HG03060 (cell line): Measurements from ENCODE around the gene KCNN3.
"Not testable (repeated sequence)": the region's sequence is repeated elsewhere in the genome, so short reads cannot be mapped to it uniquely, and the experiment has no call there.

Source experiments
- ATAC-seq: cut with Tn5 transposase; IDR thresholded peaks from one replicate; pipeline ENCODE4 v1.9.1; 2021; ENCODE audit warnings: low read depth, moderate number of reproducible peaks; ENCODE audit not compliant: unreplicated experiment

The KCNN3 gene

GRCh38 chr1:154682254-154682653 is 187.8 kb downstream of the KCNN3 start:
- no peak for ATAC-seq

- not testable (repeated sequence) for ATAC-seq
These were observed 192.2 kb downstream of the KCNN3 start for GRCh38 chr1:154677844-154678243.

- ATAC-seq = not testable (repeated sequence)
These were observed 193.2 kb downstream of the KCNN3 start for GRCh38 chr1:154676847-154677246.

- not testable (repeated sequence) for ATAC-seq
These were observed 195.6 kb downstream of the KCNN3 start for GRCh38 chr1:154674456-154674855.

GRCh38 chr1:154672245-154672644 is 197.8 kb downstream of the KCNN3 start:
- ATAC-seq = not testable (repeated sequence)

- not testable (repeated sequence) for ATAC-seq
These were observed 198.7 kb downstream of the KCNN3 start for GRCh38 chr1:154671412-154671811.

GRCh38 chr1:154670310-154671270 is 199.5 kb downstream of the KCNN3 start:
- ATAC-seq = not testable (repeated sequence)

GRCh38 chr1:154669464-154670282 is 200.4 kb downstream of the KCNN3 start:
- no peak for ATAC-seq

- ATAC-seq = no peak
These were observed 203.9 kb downstream of the KCNN3 start for GRCh38 chr1:154666051-154666790.

GRCh38 chr1:154664331-154665002 is 205.6 kb downstream of the KCNN3 start:
- ATAC-seq = no peak

- ATAC-seq = no peak
These were observed 206.5 kb downstream of the KCNN3 start for GRCh38 chr1:154663471-154664060.

- no peak for ATAC-seq
These were observed 209.0 kb downstream of the KCNN3 start for GRCh38 chr1:154661110-154661509.

GRCh38 chr1:154659823-154660592 is 210.1 kb downstream of the KCNN3 start:
- no peak for ATAC-seq

GRCh38 chr1:154657556-154657955 is 212.5 kb downstream of the KCNN3 start:
- no peak for ATAC-seq

GRCh38 chr1:154652893-154653292 is 217.2 kb downstream of the KCNN3 start:
- no peak for ATAC-seq
